NCI-H69 (cell line): Measurements from ENCODE around the gene XCL1.
A peak's percentile ranks its signal among the peaks of the same experiment; 100 is the strongest.
"Not testable (repeated sequence)": the region's sequence is repeated elsewhere in the genome, so short reads cannot be mapped to it uniquely, and the experiment has no call there.

Experiments used
- DNase-seq: peaks from one replicate; lab custom pipeline; 2025; lab: John Stamatoyannopoulos, UW

Gene XCL1

DNA sequence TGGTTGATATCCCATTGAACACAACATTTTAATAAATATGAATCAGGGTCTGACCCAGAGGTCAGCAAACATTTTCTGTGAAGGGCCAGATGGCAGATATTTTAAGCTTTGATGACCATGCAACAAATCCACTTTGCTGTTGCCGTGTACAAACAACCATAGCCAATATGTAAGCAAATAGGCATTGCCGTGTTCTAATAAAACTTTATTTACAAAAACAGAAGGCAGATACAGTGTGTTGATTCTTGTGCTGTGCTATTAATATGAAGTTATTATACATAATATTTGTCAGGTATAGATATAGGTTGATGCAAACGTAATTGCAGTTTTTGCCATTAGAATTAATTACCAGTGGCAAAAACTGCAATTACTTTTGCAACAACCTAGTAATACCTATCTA lies 8.8 kb upstream of the XCL1 start:
- no peak for DNase-seq

GRCh38 chr1:168568346-168568745 lies 8.1 kb upstream of the XCL1 start:
- DNase-seq, result no peak

GRCh38 chr1:168570652-168571051 lies 5.8 kb upstream of the XCL1 start:
- DNase-seq, result no peak

GRCh38 chr1:168572633-168573032 lies 3.8 kb upstream of the XCL1 start:
- DNase-seq, result no peak

- DNase-seq, result peak; percentile 66
Observed at GRCh38 chr1:168574234-168574633, 2.2 kb upstream of the XCL1 start.

DNA sequence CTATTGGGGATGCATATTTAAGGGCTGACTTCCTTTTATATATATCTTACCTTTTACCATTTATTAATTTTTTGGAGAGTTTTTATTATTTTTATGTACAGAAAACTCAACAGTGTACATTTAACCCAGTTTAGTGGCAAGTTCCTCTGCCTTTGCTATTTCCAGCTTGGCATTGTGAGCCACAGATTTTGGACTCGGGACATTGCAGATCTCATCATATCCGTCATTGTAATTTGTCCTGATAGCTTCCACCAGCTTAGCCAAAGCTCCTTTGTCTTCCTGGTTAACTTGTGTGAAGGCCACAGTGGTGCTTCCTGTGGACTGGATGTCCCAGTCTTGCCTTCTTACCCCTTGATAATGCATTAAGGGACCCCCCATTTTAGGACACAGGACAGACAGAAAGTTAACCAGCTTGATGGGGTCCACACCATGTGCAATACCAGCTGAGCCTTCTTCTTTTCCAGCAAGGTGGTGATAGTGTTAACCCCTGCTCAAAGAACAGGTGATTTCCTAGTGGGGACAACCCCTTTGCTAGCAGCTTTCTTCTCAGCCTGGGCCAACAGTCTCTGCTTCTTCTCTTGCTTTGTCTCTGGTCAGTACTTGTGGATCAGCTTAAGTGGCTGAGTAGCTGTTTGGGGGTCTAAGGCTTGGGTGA lies 2.3 kb downstream of the XCL1 start:
- not testable (repeated sequence) for DNase-seq

DNA sequence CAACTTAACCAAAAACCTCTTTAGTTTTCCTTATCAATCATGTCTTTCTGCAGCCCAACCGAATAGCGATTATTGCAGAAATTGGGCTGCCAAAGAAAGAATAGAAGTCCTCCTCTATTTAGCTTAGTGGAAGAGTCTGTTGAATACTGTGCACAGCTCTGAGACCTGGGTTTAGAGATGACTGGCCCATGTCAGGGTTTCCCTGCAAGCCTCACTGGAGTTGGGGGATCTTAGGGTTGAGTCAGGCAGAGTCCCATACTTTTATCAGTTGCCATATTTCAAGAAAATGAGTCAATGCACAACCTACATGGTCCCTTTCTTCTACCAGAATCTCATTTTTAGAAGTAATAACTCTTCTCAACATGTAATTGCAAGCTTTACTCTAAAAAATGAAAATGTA lies 3.9 kb downstream of the XCL1 start:
- not testable (repeated sequence) for DNase-seq

- not testable (repeated sequence) for DNase-seq
Observed at GRCh38 chr1:168580991-168581390, 4.6 kb downstream of the XCL1 start.

GRCh38 chr1:168581817-168582572 lies 5.6 kb downstream of the XCL1 start:
- no peak for DNase-seq

- no peak for DNase-seq
Observed at GRCh38 chr1:168582688-168583336, 6.4 kb downstream of the XCL1 start.

DNA sequence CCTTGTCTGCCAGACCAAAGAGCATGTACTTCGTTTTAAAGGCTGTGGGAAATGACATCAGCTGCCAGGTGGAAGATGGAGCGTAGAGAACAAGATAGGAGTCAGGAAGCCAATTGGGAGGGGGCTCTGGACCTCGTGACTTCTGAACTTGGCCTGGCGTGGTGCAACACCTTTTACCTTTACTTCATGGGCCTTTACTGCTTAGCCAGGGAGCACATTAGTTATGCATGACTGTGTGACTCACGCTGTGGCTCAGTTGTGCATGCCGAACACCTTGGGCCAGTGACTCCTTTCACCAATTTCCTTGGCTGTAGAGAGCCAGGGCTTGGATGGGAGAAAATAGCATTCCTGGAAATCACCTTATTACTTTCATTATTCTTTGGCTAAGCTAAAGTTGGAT lies 7.2 kb downstream of the XCL1 start:
- DNase-seq, result no peak

DNA sequence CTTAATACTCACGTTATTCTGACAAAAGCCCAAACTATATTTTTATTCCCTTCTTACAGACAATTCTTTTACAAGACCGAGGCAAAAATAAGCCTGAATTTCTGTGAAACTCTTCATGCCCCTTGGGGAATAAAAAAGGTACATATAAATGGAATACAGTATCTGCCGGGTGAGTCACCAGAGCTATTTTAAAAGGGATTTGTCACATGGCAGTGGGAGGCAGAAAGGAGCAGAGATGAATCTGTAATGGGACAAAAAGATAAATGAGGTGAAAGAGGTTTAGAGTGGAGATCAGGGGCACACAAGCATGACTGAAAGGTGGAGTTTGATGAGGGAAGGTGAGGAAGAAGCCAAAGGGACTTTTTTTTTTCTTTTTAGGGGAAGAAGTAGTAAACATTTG lies 8.8 kb downstream of the XCL1 start:
- peak; percentile 4 for DNase-seq

DNA sequence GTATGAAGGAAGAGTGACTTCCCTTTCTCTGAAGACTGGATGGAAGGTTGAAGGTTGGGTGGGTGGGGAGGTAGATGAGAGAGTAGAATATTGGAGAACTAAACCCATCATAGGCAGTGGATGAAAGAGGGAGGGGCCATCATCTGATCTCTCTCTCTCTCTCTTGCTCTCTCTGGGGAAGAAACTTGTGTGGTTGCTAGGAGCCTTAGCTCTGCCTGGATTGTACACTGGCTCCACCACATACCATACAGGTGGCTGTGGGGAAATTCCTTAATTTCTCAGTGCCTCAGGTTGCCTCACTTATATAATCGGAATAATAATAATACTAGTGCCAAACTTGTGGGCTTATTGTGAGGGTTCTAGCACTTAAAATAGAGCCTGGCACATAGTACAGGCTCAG lies 9.5 kb downstream of the XCL1 start:
- no peak for DNase-seq

DNA sequence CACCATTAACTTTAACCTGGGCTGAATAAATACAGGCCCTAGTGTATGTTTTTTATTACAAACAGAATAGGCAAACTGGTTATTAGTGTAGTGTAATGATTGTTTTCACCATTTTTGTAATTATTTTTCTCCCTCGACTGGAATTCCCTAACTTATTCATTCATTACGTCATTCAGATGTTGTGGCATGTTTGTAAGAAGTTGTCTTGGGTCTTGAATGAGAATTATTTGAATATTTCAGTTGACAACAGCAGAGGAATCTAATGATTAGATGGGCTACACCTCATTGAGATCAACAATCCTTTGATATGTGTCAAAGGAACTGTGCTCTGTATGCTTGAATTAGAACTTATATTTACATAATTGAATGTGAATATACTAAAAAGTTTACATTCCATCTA lies 12.8 kb downstream of the XCL1 start:
- DNase-seq, result no peak

GRCh38 chr1:168591066-168591465 lies 14.7 kb downstream of the XCL1 start:
- no peak for DNase-seq

GRCh38 chr1:168591641-168592250 lies 15.3 kb downstream of the XCL1 start:
- DNase-seq, result no peak

- DNase-seq, result not testable (repeated sequence)
Observed at GRCh38 chr1:168595403-168595802, 19.0 kb downstream of the XCL1 start.

DNA sequence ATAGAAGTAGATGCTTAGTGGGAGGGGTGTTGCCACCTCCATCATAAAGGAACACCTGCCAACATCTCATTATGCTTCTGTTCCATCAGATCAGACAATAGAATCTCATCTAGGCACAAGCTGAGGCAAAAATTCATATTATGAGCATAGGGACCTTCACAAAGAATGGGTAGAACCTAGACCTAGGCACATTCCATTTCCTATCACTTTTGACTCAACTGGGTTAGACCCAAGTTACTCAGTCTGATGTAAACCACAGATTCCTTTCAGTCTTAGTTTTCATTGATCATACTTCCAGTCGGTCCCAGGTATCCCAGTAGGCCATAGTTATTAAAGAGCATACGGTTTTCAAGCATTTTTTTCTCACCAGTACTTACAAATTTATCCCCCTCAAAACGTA lies 21.7 kb downstream of the XCL1 start:
- no peak for DNase-seq

DNA sequence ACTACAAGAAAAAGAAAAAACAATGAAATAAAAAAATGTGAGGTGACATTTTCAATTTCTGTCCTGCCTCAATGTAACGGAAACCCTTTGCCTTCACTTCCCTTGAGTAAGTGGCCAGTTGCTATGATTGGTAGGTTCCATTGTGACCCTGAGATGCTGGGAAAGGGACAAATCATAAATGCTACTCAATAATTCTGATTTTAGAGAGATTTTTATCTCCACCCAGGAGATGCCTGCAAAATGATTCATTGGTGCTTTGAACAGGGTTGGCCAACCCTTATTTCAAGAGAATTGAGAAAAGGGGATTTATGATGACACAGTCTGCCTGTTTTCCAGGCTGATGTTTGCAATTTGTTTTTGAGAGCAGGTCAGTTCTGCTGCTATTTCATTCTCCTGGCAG lies 22.5 kb downstream of the XCL1 start:
- DNase-seq, result no peak

- no peak for DNase-seq
Observed at GRCh38 chr1:168599641-168600040, 23.2 kb downstream of the XCL1 start.

DNA sequence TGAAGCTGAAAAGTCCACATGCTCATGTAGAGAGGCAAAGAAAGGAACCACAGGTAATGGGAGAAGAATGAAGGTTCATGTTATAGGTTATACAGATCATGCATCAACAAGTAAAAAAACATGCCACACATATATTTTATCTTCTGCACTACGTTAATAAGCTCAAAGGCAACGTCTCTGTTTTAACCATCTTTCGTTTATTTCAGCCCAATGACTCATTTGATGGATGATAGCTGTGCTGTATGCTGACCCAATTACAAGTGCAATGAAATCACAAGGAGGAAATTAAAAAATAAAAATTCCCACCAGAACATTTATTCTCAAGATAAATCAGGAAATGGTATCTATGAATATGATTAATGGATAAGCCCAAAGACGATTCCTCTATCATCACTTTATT lies 24.6 kb downstream of the XCL1 start:
- no peak for DNase-seq

- DNase-seq, result peak; percentile 88
Observed at GRCh38 chr1:168603501-168604110, 27.2 kb downstream of the XCL1 start.
